Peyer's patch (tissue), 4 donors: ENCODE measurements around the gene FOXL1.

Source experiments
- CTCF ChIP-seq, 6 experiments: fragments of 450-650 bp in 4 of 6; fragments of 200-600 bp in 2 of 6; sonication (generic) in 1 of 6; IDR thresholded peaks; one replicate each; pipeline ENCODE4 v1.5.1; 2017 to 2019; ENCODE audit warnings: antibody characterized with exemption in 6 of 6, mild to moderate bottlenecking in 3 of 6, moderate library complexity in 1 of 6
- POLR2A ChIP-seq, 2 donors: fragments of 450-650 bp; IDR thresholded peaks; one replicate each; pipeline ENCODE4 v1.5.1; 2017; ENCODE audit warnings: antibody characterized with exemption in 2 of 2, mild to moderate bottlenecking in 2 of 2, moderate library complexity in 2 of 2

- TF ChIP-seq POLR2A (IDR thresholded peaks at IDR 0.05): no peak
- no peak for TF ChIP-seq CTCF (IDR thresholded peaks at IDR 0.05)
Observed at GRCh38 chr16:86597126-86597879, 19.0 kb downstream of the FOXL1 start.
